Measurements from ENCODE around the gene COL18A1.

COL18A1 gene

GRCh38 chr21:45393833-45394638, 10.9 kb upstream of the COL18A1 start:
- DNase-seq (ENCODE audit: extremely low read depth, low read depth) = no peak
- TF ChIP-seq CTCF (IDR thresholded peaks at IDR 0.05; ENCODE audit: low read depth, low read length) = no peak

GRCh38 chr21:45396620-45396995, 8.4 kb upstream of the COL18A1 start:
- no peak for DNase-seq (ENCODE audit: extremely low read depth, low read depth)
- no peak for TF ChIP-seq CTCF (IDR thresholded peaks at IDR 0.05; ENCODE audit: low read depth, low read length)

GRCh38 chr21:45397381-45397780, 7.6 kb upstream of the COL18A1 start:
- TF ChIP-seq CTCF (IDR thresholded peaks at IDR 0.05; ENCODE audit: low read depth, low read length) = no peak

GRCh38 chr21:45401054-45401518, 3.9 kb upstream of the COL18A1 start:
- no peak for DNase-seq (ENCODE audit: extremely low read depth, low read depth)
- TF ChIP-seq CTCF (IDR thresholded peaks at IDR 0.05; ENCODE audit: low read depth, low read length) = no peak

More at GRCh38 chr21:45397381-45397780, 7.6 kb upstream of the COL18A1 start:
- no peak for DNase-seq (ENCODE audit: extremely low read depth, low read depth)

- DNase-seq (ENCODE audit: extremely low read depth, low read depth) = no peak
- no peak for TF ChIP-seq CTCF (IDR thresholded peaks at IDR 0.05; ENCODE audit: low read depth, low read length)
Measured at GRCh38 chr21:45401916-45402900, 2.8 kb upstream of the COL18A1 start.

- no peak for TF ChIP-seq CTCF (IDR thresholded peaks at IDR 0.05; ENCODE audit: low read depth, low read length)
- DNase-seq (ENCODE audit: extremely low read depth, low read depth) = no peak
Measured at GRCh38 chr21:45403133-45403824, 1.7 kb upstream of the COL18A1 start.
